Effector CD8-positive, alpha-beta T cell (primary cell): Measurements from ENCODE around the gene INAFM2.
A peak's percentile ranks its signal among the peaks of the same experiment; 100 is the strongest.

Experiments
- DNase-seq: peaks from one replicate; lab custom pipeline; 2025; lab: John Stamatoyannopoulos, UW

The INAFM2 gene

GRCh38 chr15:40328176-40328575, 4.7 kb downstream of the INAFM2 start:
- DNase-seq: no peak

- no peak for DNase-seq
Observed at GRCh38 chr15:40328751-40329150, 5.3 kb downstream of the INAFM2 start.

- no peak for DNase-seq
Observed at GRCh38 chr15:40329804-40330203, 6.3 kb downstream of the INAFM2 start.

- no peak for DNase-seq
Observed at GRCh38 chr15:40330368-40330836, 6.9 kb downstream of the INAFM2 start.

- no peak for DNase-seq
Observed at GRCh38 chr15:40331026-40331425, 7.5 kb downstream of the INAFM2 start.

- DNase-seq: no peak
Observed at GRCh38 chr15:40331637-40332036, 8.1 kb downstream of the INAFM2 start.

- no peak for DNase-seq
Observed at GRCh38 chr15:40332113-40332781, 8.8 kb downstream of the INAFM2 start.

- DNase-seq: no peak
Observed at GRCh38 chr15:40333922-40334492, 10.5 kb downstream of the INAFM2 start.

GRCh38 chr15:40334541-40334940, 11.0 kb downstream of the INAFM2 start:
- DNase-seq: no peak

- no peak for DNase-seq
Observed at GRCh38 chr15:40334941-40335795, 11.7 kb downstream of the INAFM2 start.

GRCh38 chr15:40335938-40336743, 12.6 kb downstream of the INAFM2 start:
- no peak for DNase-seq

GRCh38 chr15:40336744-40337122, 13.2 kb downstream of the INAFM2 start:
- DNase-seq: no peak

- DNase-seq: no peak
Observed at GRCh38 chr15:40337597-40337996, 14.1 kb downstream of the INAFM2 start.

GRCh38 chr15:40338041-40338657, 14.7 kb downstream of the INAFM2 start:
- peak; percentile 58 for DNase-seq

GRCh38 chr15:40338921-40339620, 15.6 kb downstream of the INAFM2 start:
- DNase-seq: no peak

- no peak for DNase-seq
Observed at GRCh38 chr15:40339621-40339945, 16.1 kb downstream of the INAFM2 start.

- DNase-seq: no peak
Observed at GRCh38 chr15:40340038-40340739, 16.7 kb downstream of the INAFM2 start.

- DNase-seq: no peak
Observed at GRCh38 chr15:40340740-40341400, 17.4 kb downstream of the INAFM2 start, which contains the start of gene CCDC9B. Gene CCDC9B, minus strand, starts transcription at chr15:40340939. Its CDS starts 120 bp downstream, at chr15:40340819.

- DNase-seq: no peak
Observed at GRCh38 chr15:40342416-40343320, 19.2 kb downstream of the INAFM2 start.
